ENCODE results near the gene CLEC16A.

CLEC16A gene

DNA sequence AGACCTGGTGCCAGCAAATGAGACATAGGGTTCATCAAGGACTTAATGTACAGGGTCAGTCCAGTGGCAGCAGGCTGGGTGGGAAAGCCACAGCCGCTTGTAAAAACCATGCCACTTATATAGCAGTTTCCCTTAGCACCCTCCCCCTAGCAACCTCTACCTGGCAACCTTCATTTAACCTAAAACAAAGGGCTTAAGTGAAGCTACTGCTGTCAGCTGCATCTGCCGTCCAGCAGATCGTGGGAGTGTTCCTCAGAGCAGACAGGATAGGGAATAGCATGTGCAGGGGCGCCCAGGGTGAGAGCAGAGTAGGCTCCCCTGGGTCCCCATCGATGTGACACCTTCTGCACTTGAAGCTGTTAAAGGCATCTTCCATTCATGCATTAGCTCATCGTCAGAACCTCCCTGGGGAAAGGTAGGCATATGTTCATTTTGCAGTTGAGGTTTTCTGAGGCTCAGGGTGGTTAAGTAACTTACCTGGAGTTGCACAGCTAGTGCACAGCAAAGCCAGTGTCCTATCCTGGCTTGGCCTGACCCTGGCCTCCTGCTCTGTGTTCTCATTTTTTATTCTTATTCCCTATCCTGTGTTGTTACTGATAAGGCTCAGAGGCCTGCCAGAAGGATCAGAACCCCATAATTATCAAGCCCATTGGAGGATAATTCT is 199.1 kb downstream of the CLEC16A start:
- Histone ChIP-seq H3K79me1 (ENCODE audit: low read length) (no peaks in the 10 kb centered on the region), H2AK5ac (ENCODE audit: low read length) (no peak overlapping the region), H2BK120ac (ENCODE audit: low read depth, low read length) (no peak overlapping the region), H3K18ac (ENCODE audit: low read length) (no peak overlapping the region), H3K36me3 (ENCODE audit: control insufficient read depth, insufficient read depth, low read length) (no peaks in the 10 kb centered on the region), H3K4me3 (ENCODE audit: low read length) (no peak overlapping the region), H3K9ac (ENCODE audit: low read length) (no peak overlapping the region), H3K56ac (ENCODE audit: low read length) (no peak overlapping the region), H3K4me2 (ENCODE audit: low read length) (no peak overlapping the region), H3K4me1 (ENCODE audit: control insufficient read depth, low read depth, low read length) (peaks cover 19% of the 10 kb centered on the region), H4K8ac (ENCODE audit: low read depth, low read length) (no peak overlapping the region), H3K27me3 (ENCODE audit: insufficient read depth, low read length, poor library complexity) (no peaks in the 10 kb centered on the region), H3K23ac (ENCODE audit: low read length) (no peak overlapping the region), H4K5ac (ENCODE audit: low read length) (no peak overlapping the region), H3K27ac (ENCODE audit: low read depth, low read length) (no peak overlapping the region), H2BK5ac (ENCODE audit: low read length) (no peak overlapping the region), H2BK15ac (replicated peaks; ENCODE audit: low read depth) (no peak overlapping the region), H3K4ac (ENCODE audit: low read depth, low read length) (no peak overlapping the region), H3K79me2 (ENCODE audit: control insufficient read depth, insufficient read depth, low read length) (no peaks in the 10 kb centered on the region)
- DNase-seq: peak; percentile 29
- WGBS (ENCODE audit: extremely low coverage, insufficient coverage, low lambda C conversion rate): no CpG with 5 or more reads among the region's 6 CpGs

DNA sequence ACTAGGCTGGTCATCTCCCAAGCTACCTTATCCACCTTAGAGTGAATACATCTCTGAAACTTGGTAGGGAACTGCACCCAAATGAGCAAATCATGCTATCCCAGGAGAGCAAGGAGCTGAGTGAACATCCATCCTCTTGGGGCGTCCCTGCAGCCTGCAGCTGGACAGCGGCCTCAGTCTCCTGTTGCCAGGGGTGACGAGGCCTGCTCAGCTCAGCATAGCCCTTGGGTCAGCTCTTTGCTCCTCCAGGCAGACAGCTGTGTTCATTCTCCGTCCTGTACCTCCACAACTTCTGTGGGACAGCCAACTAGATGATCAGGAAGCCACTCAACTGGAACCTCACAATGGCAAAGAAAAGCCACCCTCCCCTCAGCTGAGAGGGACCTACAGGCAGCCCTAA is 199.8 kb downstream of the CLEC16A start:
- Histone ChIP-seq H4K5ac (ENCODE audit: low read length) (no peak overlapping the region), H3K9ac (ENCODE audit: low read length) (no peak overlapping the region), H3K4me2 (ENCODE audit: low read length) (no peak overlapping the region), H3K18ac (ENCODE audit: low read length) (no peak overlapping the region), H3K27ac (ENCODE audit: low read depth, low read length) (no peak overlapping the region), H3K79me1 (ENCODE audit: low read length) (no peaks in the 10 kb centered on the region), H3K36me3 (ENCODE audit: control insufficient read depth, insufficient read depth, low read length) (no peaks in the 10 kb centered on the region), H3K27me3 (ENCODE audit: insufficient read depth, low read length, poor library complexity) (no peaks in the 10 kb centered on the region), H3K4ac (ENCODE audit: low read depth, low read length) (no peak overlapping the region), H4K8ac (ENCODE audit: low read depth, low read length) (no peak overlapping the region), H3K4me1 (ENCODE audit: control insufficient read depth, low read depth, low read length) (peaks cover 16% of the 10 kb centered on the region), H2BK5ac (ENCODE audit: low read length) (no peak overlapping the region), H2BK15ac (replicated peaks; ENCODE audit: low read depth) (no peak overlapping the region), H2AK5ac (ENCODE audit: low read length) (no peak overlapping the region), H2BK120ac (ENCODE audit: low read depth, low read length) (no peak overlapping the region), H3K79me2 (ENCODE audit: control insufficient read depth, insufficient read depth, low read length) (no peaks in the 10 kb centered on the region), H3K4me3 (ENCODE audit: low read length) (no peak overlapping the region), H3K56ac (ENCODE audit: low read length) (no peak overlapping the region), H3K23ac (ENCODE audit: low read length) (no peak overlapping the region)
- WGBS (ENCODE audit: extremely low coverage, insufficient coverage, low lambda C conversion rate): no CpG with 5 or more reads among the region's 4 CpGs
- no peak for DNase-seq

DNA sequence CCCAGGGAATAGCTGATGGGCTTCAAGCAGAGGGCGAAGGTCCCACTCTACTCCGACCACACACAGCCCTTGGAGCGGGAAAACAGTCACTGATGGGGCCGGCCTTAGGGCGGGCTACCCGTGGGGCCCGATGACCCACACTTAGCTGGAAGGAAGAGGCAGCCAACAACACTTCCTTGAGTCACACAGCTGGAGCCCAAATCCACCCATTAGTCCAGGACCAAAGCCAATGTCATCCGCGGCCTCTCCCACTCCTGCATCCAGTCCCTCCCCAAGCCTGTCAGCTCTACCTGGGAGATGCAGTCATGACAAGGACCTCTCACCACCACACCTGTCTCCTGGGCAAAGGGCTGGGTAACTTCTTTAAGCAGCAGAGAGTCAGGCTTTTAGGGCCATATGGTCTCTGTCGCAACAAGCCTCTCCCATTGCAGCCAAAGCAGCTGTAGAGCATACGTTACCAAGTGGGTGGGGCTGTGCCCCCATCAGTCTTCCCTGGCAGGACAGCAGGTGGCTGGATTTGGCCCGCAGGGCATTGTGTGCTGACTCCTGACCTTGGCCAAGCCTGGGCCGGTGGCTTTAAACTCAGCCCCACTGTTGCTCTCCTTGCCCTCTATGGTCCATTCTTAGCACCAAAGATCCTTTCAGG is 200.9 kb downstream of the CLEC16A start:
- H3K27me3 ChIP-seq (ENCODE audit: insufficient read depth, low read length, poor library complexity): no peaks in the 10 kb centered on the region
- no peak overlapping the region for H4K8ac ChIP-seq (ENCODE audit: low read depth, low read length)
- no CpG with 5 or more reads among the region's 13 CpGs for WGBS (ENCODE audit: extremely low coverage, insufficient coverage, low lambda C conversion rate)

DNA sequence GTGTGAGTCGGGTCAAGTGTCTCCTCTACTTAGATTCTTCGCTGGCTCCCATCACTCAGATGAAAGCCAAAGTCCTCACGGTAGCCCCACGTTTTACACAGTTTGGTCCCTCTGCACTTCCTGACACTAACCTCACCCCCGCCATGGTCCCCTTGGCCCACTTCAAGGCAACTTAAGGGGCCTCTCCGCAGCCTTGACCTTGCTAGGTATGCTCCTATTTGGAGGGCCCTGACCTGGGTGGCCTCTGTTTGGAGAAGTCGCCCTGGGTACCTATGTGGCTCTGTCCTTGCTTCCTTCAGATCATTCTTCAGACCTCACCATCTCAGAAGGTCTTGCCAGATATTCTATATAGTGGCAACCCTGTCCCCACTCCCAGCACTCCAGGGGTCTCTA is 201.5 kb downstream of the CLEC16A start:
- DNase-seq: no peak
- Histone ChIP-seq H3K36me3 (ENCODE audit: control insufficient read depth, insufficient read depth, low read length) (no peaks in the 10 kb centered on the region), H2AK5ac (ENCODE audit: low read length) (no peak overlapping the region)

More for the DNA sequence above, 200.9 kb downstream of the CLEC16A start:
- H2BK15ac ChIP-seq (replicated peaks; ENCODE audit: low read depth): no peak overlapping the region
- H2AK5ac ChIP-seq (ENCODE audit: low read length): no peak overlapping the region
- no peaks in the 10 kb centered on the region for H3K79me2 ChIP-seq (ENCODE audit: control insufficient read depth, insufficient read depth, low read length)
- H3K27ac ChIP-seq (ENCODE audit: low read depth, low read length): no peak overlapping the region
- peaks cover 8% of the 10 kb centered on the region for H3K4me1 ChIP-seq (ENCODE audit: control insufficient read depth, low read depth, low read length)
- H3K56ac ChIP-seq (ENCODE audit: low read length): no peak overlapping the region
- no peak overlapping the region for H3K4me3 ChIP-seq (ENCODE audit: low read length)
- no peak overlapping the region for H2BK5ac ChIP-seq (ENCODE audit: low read length)
- no peak overlapping the region for H3K9ac ChIP-seq (ENCODE audit: low read length)
- no peaks in the 10 kb centered on the region for H3K79me1 ChIP-seq (ENCODE audit: low read length)
- H4K5ac ChIP-seq (ENCODE audit: low read length): no peak overlapping the region
- H3K4ac ChIP-seq (ENCODE audit: low read depth, low read length): no peak overlapping the region
- H2BK120ac ChIP-seq (ENCODE audit: low read depth, low read length): no peak overlapping the region
- H3K36me3 ChIP-seq (ENCODE audit: control insufficient read depth, insufficient read depth, low read length): no peaks in the 10 kb centered on the region
- H3K23ac ChIP-seq (ENCODE audit: low read length): no peak overlapping the region
- no peak overlapping the region for H3K18ac ChIP-seq (ENCODE audit: low read length)
- no peak overlapping the region for H3K4me2 ChIP-seq (ENCODE audit: low read length)
- DNase-seq: no peak

DNA sequence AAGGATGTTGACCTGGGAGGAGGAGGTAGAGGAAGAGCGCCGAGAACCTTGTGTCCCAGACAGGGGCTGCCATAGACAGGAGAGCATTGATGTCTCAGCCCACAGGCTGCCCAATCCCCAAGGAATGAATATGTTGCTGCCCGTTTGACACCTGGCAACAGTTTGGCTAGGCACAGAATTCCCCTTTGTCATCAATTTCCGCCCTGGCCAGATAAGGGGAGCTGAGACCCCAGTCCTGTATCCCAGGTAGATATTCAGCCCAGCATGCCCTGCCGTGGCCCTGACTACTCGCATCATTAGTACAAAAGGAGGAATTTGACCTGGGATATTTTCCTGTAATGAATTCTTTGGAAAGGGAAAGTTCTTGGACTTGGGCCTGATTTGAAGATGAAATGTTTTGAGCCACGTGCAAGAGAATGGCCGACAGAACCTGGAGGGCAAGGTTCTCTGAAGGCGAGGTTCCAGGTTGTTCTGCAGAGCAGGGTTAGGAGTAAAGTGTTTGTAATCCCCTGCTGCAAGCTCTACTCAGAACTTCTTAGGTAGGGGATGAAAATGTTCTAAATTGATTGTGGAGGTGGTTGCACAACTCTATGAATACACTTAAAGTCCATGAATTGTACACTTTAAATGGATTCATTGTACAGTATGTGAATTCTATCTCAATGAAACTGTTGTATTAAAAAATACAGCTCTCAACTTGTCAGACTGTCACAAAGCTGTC is 202.8 kb downstream of the CLEC16A start:
- no peak overlapping the region for H2AK5ac ChIP-seq (ENCODE audit: low read length)
- no peak overlapping the region for H3K18ac ChIP-seq (ENCODE audit: low read length)
- H3K4me3 ChIP-seq (ENCODE audit: low read length): no peak overlapping the region
- H3K36me3 ChIP-seq (ENCODE audit: control insufficient read depth, insufficient read depth, low read length): no peaks in the 10 kb centered on the region
- H3K27ac ChIP-seq (ENCODE audit: low read depth, low read length): no peak overlapping the region
- no peak overlapping the region for H2BK120ac ChIP-seq (ENCODE audit: low read depth, low read length)
- no peak overlapping the region for H3K9ac ChIP-seq (ENCODE audit: low read length)
- no peak overlapping the region for H3K56ac ChIP-seq (ENCODE audit: low read length)
- no peaks in the 10 kb centered on the region for H3K27me3 ChIP-seq (ENCODE audit: insufficient read depth, low read length, poor library complexity)
- no CpG with 5 or more reads among the region's 9 CpGs for WGBS (ENCODE audit: extremely low coverage, insufficient coverage, low lambda C conversion rate)
- no peaks in the 10 kb centered on the region for H3K79me2 ChIP-seq (ENCODE audit: control insufficient read depth, insufficient read depth, low read length)
- H2BK15ac ChIP-seq (replicated peaks; ENCODE audit: low read depth): no peak overlapping the region
- no peak overlapping the region for H3K23ac ChIP-seq (ENCODE audit: low read length)
- H4K5ac ChIP-seq (ENCODE audit: low read length): no peak overlapping the region
- H3K79me1 ChIP-seq (ENCODE audit: low read length): no peaks in the 10 kb centered on the region
- no peaks in the 10 kb centered on the region for H3K4me1 ChIP-seq (ENCODE audit: control insufficient read depth, low read depth, low read length)
- no peak overlapping the region for H3K4me2 ChIP-seq (ENCODE audit: low read length)
- no peak for DNase-seq
- H4K8ac ChIP-seq (ENCODE audit: low read depth, low read length): no peak overlapping the region
- no peak overlapping the region for H3K4ac ChIP-seq (ENCODE audit: low read depth, low read length)
- no peak overlapping the region for H2BK5ac ChIP-seq (ENCODE audit: low read length)

More for the DNA sequence above, 201.5 kb downstream of the CLEC16A start:
- H2BK120ac ChIP-seq (ENCODE audit: low read depth, low read length): no peak overlapping the region
- no peak overlapping the region for H2BK15ac ChIP-seq (replicated peaks; ENCODE audit: low read depth)
- H3K4me1 ChIP-seq (ENCODE audit: control insufficient read depth, low read depth, low read length): peaks cover 5% of the 10 kb centered on the region
- no peak overlapping the region for H4K8ac ChIP-seq (ENCODE audit: low read depth, low read length)
- no peak overlapping the region for H3K18ac ChIP-seq (ENCODE audit: low read length)
- no peak overlapping the region for H4K5ac ChIP-seq (ENCODE audit: low read length)
- H3K56ac ChIP-seq (ENCODE audit: low read length): no peak overlapping the region
- H3K79me2 ChIP-seq (ENCODE audit: control insufficient read depth, insufficient read depth, low read length): no peaks in the 10 kb centered on the region
- H3K9ac ChIP-seq (ENCODE audit: low read length): no peak overlapping the region
- no CpG with 5 or more reads among the region's 7 CpGs for WGBS (ENCODE audit: extremely low coverage, insufficient coverage, low lambda C conversion rate)
- no peak overlapping the region for H2BK5ac ChIP-seq (ENCODE audit: low read length)
- H3K23ac ChIP-seq (ENCODE audit: low read length): no peak overlapping the region
- H3K4me2 ChIP-seq (ENCODE audit: low read length): no peak overlapping the region
- no peaks in the 10 kb centered on the region for H3K79me1 ChIP-seq (ENCODE audit: low read length)
- H3K4me3 ChIP-seq (ENCODE audit: low read length): no peak overlapping the region
- H3K4ac ChIP-seq (ENCODE audit: low read depth, low read length): no peak overlapping the region
- H3K27me3 ChIP-seq (ENCODE audit: insufficient read depth, low read length, poor library complexity): no peaks in the 10 kb centered on the region
- no peak overlapping the region for H3K27ac ChIP-seq (ENCODE audit: low read depth, low read length)
